Sigmoid colon (tissue), 4 donors: ENCODE data around the gene PSMG3.

Experiments
- CTCF ChIP-seq, 4 experiments: fragments of 450-650 bp in 3 of 4; fragments of 200-600 bp in 1 of 4; IDR thresholded peaks; one replicate each; pipeline ENCODE4 v1.5.1; 2016 to 2019; ENCODE audit warnings: antibody characterized with exemption in 4 of 4, mild to moderate bottlenecking in 3 of 4, moderate library complexity in 2 of 4
- EP300 ChIP-seq, 4 donors: sonication (generic); formaldehyde crosslinking; IDR thresholded peaks; one replicate each; pipeline ENCODE4 v1.6.1; 2017; ENCODE audit warnings: antibody characterized with exemption in 4 of 4
- POLR2A ChIP-seq, 2 donors: fragments of 450-650 bp; IDR thresholded peaks; one replicate each; pipeline ENCODE4 v1.6.1; 2016; ENCODE audit warnings: antibody characterized with exemption in 2 of 2, mild to moderate bottlenecking in 2 of 2, moderate library complexity in 2 of 2
- POLR2AphosphoS5 ChIP-seq, 4 donors: sonication (generic); formaldehyde crosslinking; IDR thresholded peaks; one replicate each; pipeline ENCODE4 v1.6.1; 2017; ENCODE audit warnings: antibody characterized with exemption in 4 of 4

- TF ChIP-seq CTCF (IDR thresholded peaks at IDR 0.05) (no peak), POLR2AphosphoS5 (IDR thresholded peaks at IDR 0.05) (no peak), POLR2A (IDR thresholded peaks at IDR 0.05) (no peak), EP300 (IDR thresholded peaks at IDR 0.05) (no peak)
These were observed 33.4 kb downstream of the PSMG3 start for GRCh38 chr7:1536455-1536742.
